NCI-H2196 (cell line): ENCODE measurements around the gene PDE8A.
"Not testable (repeated sequence)": the region's sequence is repeated elsewhere in the genome, so short reads cannot be mapped to it uniquely, and the experiment has no call there.

Experiments
- DNase-seq: peaks from one replicate; lab custom pipeline; 2025; ENCODE audit not compliant: unreplicated experiment; lab: John Stamatoyannopoulos, UW

The PDE8A gene

DNA sequence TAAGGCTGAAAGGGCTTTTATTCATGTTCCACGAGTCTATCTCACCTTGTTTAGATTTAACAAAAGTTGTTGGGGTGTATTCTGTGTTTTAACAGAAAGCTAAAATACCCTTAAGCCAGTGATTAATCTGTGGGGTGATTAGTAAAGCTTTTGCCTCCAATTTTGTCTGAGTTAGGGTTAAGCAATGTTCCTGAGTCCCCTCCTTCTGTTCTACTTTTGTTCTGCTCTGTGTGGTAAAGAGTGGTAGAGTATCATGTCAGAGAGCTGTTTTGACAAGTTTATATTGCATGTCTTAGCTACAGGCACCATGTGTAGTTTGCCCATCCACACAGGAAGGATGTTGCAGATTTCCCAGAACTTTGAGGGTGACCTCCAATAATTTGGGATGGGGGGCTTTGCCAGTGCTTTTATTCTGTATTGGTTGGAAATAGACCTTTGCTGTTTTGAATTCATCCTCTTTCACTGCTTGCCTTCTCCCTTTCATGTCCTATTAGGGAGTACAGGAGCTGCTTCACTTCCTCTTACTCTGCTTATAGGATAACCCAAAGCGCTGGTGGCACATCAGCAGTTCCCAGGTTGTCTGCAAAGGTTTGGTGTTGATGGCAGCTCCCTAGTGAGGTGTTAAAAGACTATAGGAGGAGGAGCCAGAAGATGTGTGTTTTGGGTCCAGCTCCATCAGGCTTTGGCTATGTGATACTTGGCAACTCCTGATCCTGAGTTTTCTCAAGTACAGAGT, 7.4 kb downstream of the PDE8A start:
- DNase-seq, result no peak

DNA sequence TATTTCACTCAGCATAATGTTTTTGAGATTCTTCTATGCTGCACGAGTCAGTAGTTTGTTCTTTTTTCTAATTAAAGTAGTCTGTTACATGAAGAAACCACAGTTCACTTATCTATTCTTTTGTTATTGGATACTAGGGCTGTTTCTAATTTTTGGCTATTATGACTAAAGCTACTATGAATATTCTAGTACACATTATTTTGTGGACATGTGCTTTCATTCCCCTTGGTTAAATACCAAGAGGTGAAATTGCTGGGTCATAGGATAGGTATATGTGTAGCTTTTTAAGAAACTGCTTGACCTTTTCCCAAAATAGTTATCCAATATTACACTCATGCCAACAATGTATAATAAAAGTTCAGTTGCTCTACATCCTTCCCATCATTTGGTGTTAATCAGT, 8.9 kb downstream of the PDE8A start:
- DNase-seq, result no peak

DNA sequence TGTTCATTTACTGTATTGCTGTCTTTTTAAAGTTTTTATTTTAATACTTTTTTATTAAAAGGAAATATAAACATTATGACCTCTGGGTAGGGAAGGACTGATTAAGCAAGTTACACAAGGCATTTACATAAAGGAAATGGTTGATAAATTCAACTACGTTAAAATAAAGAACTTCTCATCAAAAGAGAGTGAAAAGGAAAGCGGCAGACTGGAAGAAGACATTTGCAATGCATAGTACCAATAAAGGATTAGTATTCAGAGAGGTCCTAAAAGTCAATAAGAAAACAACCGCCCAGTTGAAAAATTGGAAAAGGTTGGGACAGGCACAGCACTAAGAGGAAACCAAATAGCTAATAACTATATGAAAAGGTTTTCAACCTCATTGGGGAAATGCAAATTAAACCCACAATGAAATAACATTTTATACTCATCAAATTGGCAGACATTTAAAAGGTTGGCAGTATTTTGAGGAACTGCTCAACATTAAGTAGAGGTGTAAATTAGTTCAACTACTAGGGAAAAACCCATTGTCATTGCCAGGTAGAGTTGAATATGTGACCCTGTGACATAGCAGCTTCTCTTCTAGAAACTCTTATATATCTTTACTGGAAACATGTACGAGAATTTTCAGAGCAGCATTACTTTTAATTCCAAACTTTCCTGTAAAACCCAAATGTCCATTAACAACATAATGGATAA, 9.5 kb downstream of the PDE8A start:
- no peak for DNase-seq

DNA sequence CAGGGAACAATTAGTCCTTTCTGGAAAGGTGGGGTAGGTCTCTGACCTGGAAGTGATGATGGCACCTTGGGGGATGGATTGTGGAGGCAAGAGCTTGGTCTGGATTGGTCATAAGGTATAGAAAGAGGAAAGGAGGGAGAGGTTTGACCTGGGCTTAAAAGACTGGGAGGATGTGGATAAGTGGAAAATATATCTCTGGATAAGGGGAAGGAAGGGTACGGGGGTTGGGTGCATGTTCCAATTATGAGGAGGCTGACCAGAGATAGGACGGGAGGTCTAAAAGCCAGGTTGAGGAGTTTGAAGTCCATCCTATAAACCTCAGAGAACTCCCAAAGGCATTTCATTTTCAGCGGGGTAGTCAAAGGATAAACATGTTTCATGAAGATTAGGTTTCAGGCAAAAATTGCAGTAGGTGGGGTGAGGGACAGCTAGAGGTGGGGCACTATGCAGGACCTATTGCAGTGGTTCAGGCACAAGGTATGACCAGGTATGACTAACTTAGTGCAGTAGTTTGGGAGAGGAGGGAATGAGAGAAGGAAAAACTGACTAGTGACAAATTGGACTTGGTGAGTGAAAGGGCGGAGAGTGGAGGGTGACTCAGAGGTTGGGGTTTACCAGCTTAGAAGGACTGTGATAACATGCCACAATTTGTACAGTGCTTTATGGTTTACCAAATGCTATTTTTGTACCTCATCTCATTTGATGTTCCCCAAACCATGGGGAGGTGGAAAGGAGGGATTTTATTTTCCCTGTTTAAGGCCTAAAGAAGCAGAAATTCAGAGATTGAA, 10.7 kb downstream of the PDE8A start:
- DNase-seq, result no peak

DNA sequence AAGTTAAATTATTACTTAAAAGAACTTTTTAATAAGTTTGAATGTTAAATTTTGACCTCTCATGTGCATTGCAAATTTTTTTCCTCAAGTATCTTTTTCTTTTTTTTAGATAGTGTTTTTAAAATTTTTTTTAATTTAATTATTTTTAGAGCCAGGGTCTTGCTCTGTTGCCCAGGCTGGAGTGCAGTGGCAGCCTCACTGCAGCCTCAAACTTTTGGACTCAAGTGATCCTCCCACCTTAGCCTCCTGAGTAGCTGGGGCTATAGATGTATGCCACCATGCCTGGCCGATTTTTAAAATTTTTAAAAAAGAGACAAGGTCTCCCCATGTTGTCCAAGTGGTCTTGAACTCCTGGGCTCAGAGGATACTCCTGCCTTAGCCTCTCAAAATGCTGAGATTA, 14.4 kb downstream of the PDE8A start:
- no peak for DNase-seq

DNA sequence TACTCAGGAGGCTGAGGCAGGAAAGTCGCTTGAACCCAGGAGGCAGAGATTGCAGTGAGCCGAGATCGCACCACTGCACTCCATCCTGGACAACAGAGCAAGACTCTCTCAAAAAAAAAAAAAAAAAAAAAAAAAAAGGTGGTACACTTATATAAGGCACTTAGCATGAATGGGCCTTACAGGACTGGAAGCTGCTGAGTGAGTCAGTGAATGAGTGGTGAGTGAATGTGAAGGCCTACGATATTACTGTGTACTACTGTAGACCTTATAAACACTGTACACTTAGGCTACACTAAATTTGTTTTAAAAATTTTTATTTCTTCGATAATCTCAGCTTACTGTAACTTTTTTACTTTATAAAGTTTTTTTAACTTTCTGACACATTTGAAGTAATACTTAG, 15.1 kb downstream of the PDE8A start:
- DNase-seq, result not testable (repeated sequence)

DNA sequence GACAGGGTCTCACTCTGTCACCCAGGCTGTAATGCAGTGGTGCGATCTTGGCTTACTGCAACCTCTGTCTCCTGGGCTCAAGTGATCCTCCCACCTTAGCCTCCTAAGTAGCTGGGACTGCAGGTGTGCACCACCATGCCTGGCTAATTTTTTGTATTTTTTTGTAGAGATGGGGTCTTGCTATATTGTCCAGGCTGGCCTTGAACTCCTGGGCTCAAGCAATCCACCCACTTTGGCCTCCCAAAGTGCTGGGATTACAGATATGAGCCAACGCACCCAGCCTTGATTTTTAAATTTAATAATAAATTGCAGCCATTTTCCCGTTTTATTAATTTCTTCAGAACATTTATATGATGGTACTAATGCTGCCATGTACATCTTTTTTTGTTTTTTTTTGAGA, 15.6 kb downstream of the PDE8A start:
- not testable (repeated sequence) for DNase-seq

DNA sequence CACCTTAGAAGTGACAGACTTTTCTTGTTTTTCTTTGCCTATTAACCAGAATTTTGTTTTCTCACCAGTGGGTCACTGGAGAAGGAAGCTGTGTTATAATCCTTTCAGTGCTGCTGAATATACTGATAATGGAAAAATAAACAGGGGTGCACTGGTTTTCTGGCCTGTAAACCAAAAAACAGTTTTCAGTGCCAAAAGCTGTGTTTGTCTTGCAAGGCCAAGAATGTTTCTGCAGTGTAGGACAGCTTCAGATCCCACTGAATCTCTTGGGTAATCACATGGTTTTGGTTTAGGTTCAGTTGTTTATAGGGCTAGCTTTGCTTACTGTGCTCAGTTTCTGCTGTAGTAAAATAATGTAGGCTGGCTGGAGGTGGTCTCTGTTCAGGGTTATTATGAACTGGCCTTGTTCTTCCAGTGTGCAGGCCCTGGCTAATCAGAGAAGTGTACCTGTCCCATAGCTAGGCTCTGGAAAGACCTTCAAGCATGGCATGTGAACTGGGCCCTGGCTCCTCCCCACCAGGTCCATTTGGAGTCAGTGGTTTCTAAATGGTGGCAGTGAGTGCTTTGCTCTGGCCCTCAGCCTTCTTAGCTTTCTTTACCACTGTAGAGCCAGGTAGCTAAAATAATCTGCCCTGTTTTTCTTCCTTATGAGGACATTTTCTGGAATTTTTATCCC, 18.7 kb downstream of the PDE8A start:
- DNase-seq, result no peak

DNA sequence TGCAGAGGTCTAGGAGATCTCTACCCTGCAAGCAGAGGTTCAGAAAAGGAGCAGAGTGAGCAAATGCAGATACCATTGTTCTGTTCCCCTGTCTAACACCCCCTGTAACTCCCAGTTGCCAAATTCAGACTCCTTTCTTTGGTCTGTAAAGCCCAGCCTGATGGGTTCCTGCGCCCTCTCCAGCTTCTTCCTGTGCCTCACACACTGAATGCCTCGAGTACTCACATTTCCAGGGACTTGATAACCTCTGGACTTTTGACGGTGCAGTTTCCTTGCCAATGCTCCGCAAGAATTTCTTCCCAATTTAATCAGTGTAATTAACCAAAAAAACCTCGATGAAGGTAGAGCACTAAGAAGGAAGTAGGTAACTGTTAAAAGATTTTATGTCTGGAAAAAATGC, 19.3 kb downstream of the PDE8A start:
- DNase-seq, result no peak

DNA sequence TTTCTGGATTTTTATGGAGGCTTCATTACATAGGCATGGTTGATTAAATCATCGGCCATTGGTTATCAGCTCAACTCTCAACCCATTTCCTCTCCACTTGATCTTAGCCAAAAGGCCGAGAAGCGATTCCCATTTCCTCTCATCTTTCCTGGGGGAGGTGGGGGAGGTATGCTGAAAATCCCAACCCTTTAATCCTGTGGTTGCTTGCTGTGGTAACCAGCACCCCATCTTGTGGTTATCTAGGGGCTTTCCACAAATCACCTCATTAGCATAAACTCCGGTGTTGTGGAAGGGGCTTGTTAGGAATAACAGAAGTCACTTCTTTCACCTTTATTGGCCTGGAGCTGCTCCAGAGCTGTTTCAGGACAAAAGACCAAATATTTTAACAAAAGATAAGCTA, 20.9 kb downstream of the PDE8A start:
- DNase-seq, result no peak

DNA sequence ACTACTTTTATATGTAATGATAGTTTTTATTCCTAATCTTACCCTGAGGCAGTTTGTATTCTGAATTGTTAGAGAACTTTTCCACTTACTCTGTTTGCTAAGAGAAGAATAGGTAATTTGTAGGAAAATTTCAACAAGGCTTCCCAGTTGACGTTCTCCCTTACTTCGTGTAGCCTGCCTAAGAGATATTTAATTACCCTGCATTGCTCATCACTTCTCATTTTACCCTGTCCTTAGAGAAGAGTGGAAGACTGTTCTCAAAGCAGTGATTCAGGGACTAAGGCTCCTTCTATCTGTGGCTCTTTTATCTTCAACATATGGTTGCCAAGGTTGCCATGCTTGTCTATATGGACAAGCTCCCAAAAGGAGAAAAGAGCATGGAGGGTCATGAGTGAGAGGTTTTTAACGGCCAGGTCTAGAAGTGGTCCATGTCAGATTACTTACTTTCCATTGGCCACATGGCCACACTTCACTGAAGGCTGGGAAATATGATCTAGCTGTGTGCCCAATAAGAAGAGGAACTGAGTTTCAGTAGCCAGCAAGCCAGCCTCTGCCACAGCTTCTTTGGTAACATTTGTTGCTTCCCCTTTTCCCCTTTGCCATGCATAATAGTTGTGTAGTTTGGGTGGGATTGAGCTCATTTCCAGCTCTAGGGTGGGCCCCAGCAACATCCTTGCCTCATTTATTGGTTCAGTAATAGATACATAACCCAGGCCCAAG, 22.1 kb downstream of the PDE8A start:
- no peak for DNase-seq

DNA sequence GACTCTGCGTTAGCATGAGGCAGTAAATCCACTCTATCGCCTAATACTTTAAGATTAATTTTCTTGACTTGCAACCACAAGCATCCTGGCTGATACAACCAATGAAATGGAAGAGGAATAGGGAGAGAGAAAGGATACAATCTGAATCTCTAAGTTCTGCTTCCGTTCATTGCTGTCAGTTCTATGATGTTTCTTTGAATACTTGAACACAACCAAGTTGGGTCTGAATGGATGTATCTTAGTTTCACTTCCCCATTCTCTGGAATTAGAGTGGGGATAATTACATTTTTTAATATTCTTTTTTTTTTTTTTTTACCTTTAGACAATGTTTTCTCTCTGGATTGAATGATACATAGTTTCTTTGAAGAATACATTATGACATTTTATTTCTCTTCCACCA, 22.9 kb downstream of the PDE8A start:
- no peak for DNase-seq

DNA sequence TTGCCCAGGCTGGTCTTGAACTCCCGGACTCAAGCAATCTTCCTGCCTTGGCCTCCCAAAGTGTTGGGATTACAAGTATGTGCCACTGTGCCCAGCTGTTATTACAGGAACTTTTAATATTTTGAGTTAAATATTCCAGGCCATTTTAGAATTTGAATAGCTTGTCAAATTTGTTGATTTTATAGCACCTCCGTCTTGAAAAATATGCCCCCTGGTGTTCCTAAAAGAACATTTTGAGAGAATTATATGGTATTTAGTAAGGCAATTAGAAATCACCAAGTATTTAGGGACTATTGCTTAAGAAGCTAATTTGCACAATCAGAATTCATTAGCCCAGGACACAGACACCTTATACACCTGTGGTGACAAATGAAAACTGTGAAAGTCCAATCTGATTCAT, 23.7 kb downstream of the PDE8A start:
- DNase-seq, result no peak

DNA sequence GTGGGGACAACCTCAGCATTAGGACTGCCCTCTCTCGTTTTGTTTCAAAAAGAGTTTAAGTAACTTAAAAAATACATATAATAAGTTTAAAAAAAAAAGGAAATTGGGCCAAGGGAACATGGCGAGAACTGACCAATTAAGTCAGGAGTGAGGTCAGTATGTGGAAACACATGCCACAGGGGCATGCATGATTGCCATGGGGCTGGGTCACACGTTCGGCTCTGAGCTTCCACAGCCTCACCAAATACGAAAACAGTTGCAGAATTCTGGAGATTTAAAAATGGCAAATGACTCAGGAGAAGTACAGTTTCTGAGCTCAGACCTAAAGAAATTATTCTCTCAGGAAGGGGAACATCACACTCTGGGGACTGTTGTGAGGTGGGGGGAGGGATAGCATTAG, 24.1 kb downstream of the PDE8A start:
- DNase-seq, result no peak

DNA sequence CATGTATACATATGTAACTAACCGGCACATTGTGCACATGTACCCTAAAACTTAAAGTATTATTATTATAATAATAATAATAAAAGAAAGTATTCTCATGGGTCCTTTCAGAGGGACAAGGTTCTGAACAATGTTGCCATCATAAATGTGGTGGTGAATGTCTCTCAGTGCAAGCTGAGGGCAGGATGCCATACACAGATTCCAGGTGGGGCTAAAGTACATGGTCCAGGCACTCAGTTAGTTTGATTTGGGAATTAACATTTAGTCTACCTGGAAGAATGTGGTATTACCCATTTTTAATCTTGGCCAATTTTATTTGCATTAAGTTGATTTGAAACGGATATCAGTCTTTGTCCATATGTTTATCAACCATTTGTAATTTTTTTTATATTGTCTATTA, 24.5 kb downstream of the PDE8A start:
- no peak for DNase-seq

DNA sequence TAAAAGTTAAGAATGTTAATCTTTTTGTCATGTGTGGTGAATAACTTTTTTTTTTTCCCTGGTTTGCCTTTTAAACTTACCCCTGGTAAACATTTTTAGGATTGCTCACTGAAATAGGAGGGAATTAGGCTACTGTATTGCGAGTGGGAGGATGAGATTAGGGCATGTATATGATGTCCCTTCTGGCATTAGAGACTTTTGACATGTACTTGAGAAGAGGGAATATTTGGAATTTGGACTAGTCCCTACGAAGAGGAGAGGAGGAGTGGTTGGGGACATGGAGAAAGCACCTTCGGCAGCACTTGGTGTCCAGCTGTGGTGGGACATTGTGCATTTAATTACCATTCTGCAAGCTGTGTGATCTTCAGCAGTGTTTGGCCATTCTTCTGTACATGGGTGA, 25.0 kb downstream of the PDE8A start:
- DNase-seq, result no peak

DNA sequence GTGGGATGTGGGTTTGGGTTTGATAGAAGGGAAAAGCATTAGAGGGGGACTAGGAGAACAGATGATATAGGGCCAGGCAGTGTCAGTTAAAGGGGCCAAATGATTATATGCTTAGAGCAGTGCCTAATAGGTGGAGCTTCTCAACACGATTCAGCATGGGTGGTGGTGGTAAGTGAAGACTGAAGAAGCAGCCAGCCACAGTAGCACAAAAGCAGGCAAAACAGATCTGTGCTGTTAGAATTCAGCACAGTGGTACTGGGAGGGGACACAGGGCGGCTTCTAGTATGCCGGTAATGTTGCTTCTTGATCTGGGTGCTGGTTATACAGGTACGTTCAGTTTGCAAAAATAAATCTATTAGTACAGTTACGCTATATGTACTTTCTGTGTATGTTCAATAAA, 25.5 kb downstream of the PDE8A start:
- DNase-seq, result no peak

DNA sequence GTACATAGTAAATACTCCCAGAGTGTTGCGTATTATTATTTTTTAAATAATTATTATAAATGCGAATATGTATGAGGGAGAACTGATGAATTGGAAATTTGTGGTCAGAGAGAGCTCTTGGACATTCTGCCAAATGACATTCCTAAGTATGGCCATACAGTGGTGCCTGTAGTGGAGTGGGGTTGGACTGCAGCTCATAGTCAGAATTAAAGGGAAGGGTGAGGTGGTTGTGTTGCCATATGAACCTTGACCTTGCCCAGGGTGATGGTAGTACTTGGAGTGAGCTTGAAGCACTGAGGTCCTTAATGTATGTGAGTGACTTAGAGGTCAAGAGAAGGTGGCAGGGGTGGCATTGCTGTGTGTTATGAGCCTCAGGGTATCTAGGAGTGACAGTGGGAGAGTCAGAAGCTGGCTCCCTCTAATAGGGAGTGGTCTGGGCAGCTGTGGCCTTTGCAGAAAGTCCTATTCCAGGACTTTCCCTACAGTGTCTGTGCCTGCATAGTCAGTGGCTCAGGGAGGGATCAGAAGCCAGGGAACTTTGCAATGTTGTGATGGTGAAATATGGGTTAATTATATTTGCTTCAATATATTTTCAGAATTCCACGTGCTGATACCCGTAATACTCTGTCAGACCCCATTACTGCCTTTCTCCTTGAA, 26.2 kb downstream of the PDE8A start:
- DNase-seq, result no peak

DNA sequence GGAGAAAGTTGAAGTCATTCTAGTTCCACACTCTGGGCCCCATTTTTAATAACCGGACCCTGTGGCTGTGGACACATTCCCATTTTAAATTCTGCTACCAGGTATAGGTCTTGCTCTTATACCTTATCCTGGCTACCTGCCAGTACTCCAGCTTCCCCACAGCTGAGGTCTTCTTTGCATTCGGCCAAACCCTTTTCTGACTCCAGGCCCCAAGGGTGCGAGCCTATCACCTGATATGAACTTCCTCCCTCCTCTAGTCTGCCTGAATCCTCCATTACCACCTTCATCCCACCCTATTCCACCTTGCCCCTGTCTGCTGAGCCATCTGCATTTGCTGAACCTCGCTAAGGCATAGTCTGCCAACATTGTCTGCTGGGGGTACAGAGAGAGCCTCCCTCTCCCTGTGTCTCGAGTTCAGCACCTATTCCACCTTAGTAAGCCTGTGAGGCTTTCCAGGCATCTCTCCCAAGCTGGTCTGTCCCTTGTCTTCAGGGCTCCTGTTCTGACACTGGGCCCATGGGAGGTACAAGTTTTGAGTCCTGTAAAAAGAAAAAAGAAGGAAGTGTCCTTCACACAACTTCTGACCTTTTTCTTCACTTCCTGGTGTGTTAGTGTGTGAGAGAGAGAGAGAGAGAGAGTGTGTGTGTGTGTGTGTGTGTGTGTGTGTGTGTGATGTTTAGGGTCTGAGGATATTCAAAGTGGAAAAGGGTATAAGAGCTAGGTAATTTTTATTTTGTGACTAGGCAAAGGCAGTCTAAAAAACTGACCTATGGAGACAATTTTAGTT, 27.0 kb downstream of the PDE8A start:
- no peak for DNase-seq

DNA sequence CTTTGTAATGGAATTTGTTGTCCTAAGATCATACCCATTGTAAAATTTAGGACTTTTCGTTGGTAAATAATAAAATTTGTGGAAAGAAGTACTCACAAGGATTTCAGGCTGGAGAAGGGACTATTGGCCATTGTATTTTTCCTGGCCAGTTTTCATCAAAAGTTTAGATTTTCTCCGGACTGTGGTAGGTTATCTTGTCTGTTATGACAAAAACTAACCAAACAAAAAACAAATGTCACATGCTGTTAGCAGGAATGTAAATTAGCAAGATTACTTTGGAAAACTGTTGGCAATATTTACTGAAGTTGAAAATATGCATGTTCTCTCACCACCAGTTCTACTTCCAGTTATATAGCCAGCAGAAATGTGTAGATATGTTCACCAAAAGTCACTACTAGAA, 27.8 kb downstream of the PDE8A start:
- no peak for DNase-seq
